Neural progenitor cell (in vitro differentiated cells): Measurements from ENCODE around the gene NCAN. TPM values are rescaled to one million over a fixed set of nuclear protein-coding genes. Genes with fewer than 3 reads are reported as not detected.

Experiments used
- DNase-seq: peaks from one replicate; pipeline ENCODE4 v3.0.0-alpha.2; 2016; ENCODE audit warnings: low spot score
- H2AFZ ChIP-seq: fragments of 200-600 bp; sonication (generic); replicated peaks from 2 replicates; pipeline ENCODE4 v1.6.1; 2016; ENCODE audit warnings: antibody characterized with exemption
- H3F3A ChIP-seq: fragments of 200-600 bp; sonication (generic); 2 replicates; pipeline ENCODE4 v1.6.1; 2016; ENCODE audit warnings: antibody characterized with exemption, low read depth
- H3K27ac ChIP-seq: fragments of 200-600 bp; sonication (generic); 2 replicates; pipeline ENCODE4 v1.5.1; 2016; ENCODE audit warnings: mild to moderate bottlenecking
- H3K27me3 ChIP-seq: fragments of 200-600 bp; sonication (generic); 2 replicates; pipeline ENCODE4 v1.6.1; 2016; ENCODE audit warnings: mild to moderate bottlenecking, moderate library complexity
- H3K36me3 ChIP-seq: fragments of 200-600 bp; sonication (generic); 2 replicates; pipeline ENCODE4 v1.5.1; 2016
- H3K4me1 ChIP-seq: fragments of 200-600 bp; sonication (generic); 2 replicates; pipeline ENCODE4 v1.6.1; 2016; ENCODE audit warnings: mixed run types
- H3K4me2 ChIP-seq: fragments of 200-600 bp; sonication (generic); 2 replicates; pipeline ENCODE4 v1.6.1; 2016
- H3K4me3 ChIP-seq: fragments of 200-600 bp; sonication (generic); 2 replicates; pipeline ENCODE4 v1.5.1; 2016
- H3K79me2 ChIP-seq: fragments of 200-600 bp; sonication (generic); 2 replicates; pipeline ENCODE4 v1.6.1; 2016; ENCODE audit warnings: low read depth
- H3K9ac ChIP-seq: fragments of 200-600 bp; sonication (generic); 2 replicates; pipeline ENCODE4 v1.6.1; 2016
- H3K9me3 ChIP-seq: fragments of 200-600 bp; sonication (generic); 2 replicates; pipeline ENCODE4 v1.5.1; 2016; ENCODE audit warnings: low read depth
- H4K20me1 ChIP-seq: fragments of 200-600 bp; sonication (generic); 2 replicates; pipeline ENCODE4 v1.6.1; 2016; ENCODE audit warnings: low read depth
- H3K27ac Mint-ChIP-seq: 3 replicates; pipeline ENCODE4 v1.8.0; 2021; ENCODE audit warnings: mixed read lengths
- H3K27me3 Mint-ChIP-seq: 2 replicates; pipeline ENCODE4 v1.8.0; 2022; ENCODE audit warnings: low read depth, mild to moderate bottlenecking, inconsistent platforms, moderate library complexity, mixed read lengths; ENCODE audit not compliant: insufficient read depth
- H3K36me3 Mint-ChIP-seq: 3 replicates; pipeline ENCODE4 v1.8.0; 2021; ENCODE audit warnings: mixed read lengths
- H3K4me1 Mint-ChIP-seq: 3 replicates; pipeline ENCODE4 v1.8.0; 2021; ENCODE audit warnings: mixed read lengths
- H3K4me3 Mint-ChIP-seq: 3 replicates; pipeline ENCODE4 v1.8.0; 2021; ENCODE audit warnings: mild to moderate bottlenecking, moderate library complexity, mixed read lengths
- H3K9me3 Mint-ChIP-seq: 3 replicates; pipeline ENCODE4 v1.8.0; 2020; ENCODE audit warnings: mixed read lengths
- CTCF ChIP-seq: fragments of 200-600 bp; sonication (generic); IDR thresholded peaks from 2 replicates; pipeline ENCODE4 v1.5.1; 2017; ENCODE audit warnings: antibody characterized with exemption, mild to moderate bottlenecking
- EZH2phosphoT487 ChIP-seq: fragments of 200-600 bp; sonication (generic); IDR thresholded peaks from 2 replicates; pipeline ENCODE4 v1.6.1; 2017; ENCODE audit warnings: antibody characterized with exemption
- total RNA-seq: library from RNA; depleted of rRNA; stranded (reverse); fragments of >200 nt; gene quantifications from 2 replicates; pipeline ENCODE4 v1.2.3, GENCODE V29; 2015; ENCODE audit warnings: low replicate concordance

NCAN gene
- total RNA-seq, 1 donor from 2014 or later, result 4.8 TPM

- Histone ChIP-seq H2AFZ (no peak overlapping the region), H3K4me1 (peaks cover 4% of the 10 kb centered on the region), H3K9me3 (no peaks in the 10 kb centered on the region), H4K20me1 (peaks cover 4% of the 10 kb centered on the region), H3K79me2 (no peaks in the 10 kb centered on the region), H3K9ac (no peak overlapping the region), H3K4me3 (no peak overlapping the region), H3K36me3 (no peaks in the 10 kb centered on the region), H3F3A (peaks cover 26% of the 10 kb centered on the region), H3K27me3 (peaks cover 70% of the 10 kb centered on the region), H3K4me2 (peak overlapping the region; percentile 41), H3K27ac (no peak overlapping the region)
- peaks cover 2% of the 10 kb centered on the region for H3K36me3 Mint-ChIP-seq
- H3K27ac Mint-ChIP-seq, result peak overlapping the region; percentile 11
- peaks cover 3% of the 10 kb centered on the region for H3K9me3 Mint-ChIP-seq
- no peak for TF ChIP-seq CTCF
- H3K4me1 Mint-ChIP-seq, result peaks cover 23% of the 10 kb centered on the region
- no peak overlapping the region for H3K4me3 Mint-ChIP-seq
- peaks cover 25% of the 10 kb centered on the region for H3K27me3 Mint-ChIP-seq
- no peak for DNase-seq
Observed at GRCh38 chr19:19205416-19206410, 6.0 kb upstream of the NCAN start.

GRCh38 chr19:19206938-19207337, 4.8 kb upstream of the NCAN start:
- Histone ChIP-seq H2AFZ (no peak overlapping the region), H3F3A (peaks cover 26% of the 10 kb centered on the region), H3K4me3 (no peak overlapping the region), H3K9me3 (no peaks in the 10 kb centered on the region), H3K4me2 (no peak overlapping the region), H3K79me2 (no peaks in the 10 kb centered on the region), H3K27ac (no peak overlapping the region), H3K4me1 (peaks cover 4% of the 10 kb centered on the region), H3K9ac (no peak overlapping the region), H3K36me3 (no peaks in the 10 kb centered on the region), H3K27me3 (peaks cover 82% of the 10 kb centered on the region), H4K20me1 (peaks cover 4% of the 10 kb centered on the region)
- peaks cover 23% of the 10 kb centered on the region for H3K4me1 Mint-ChIP-seq
- H3K27ac Mint-ChIP-seq, result no peak overlapping the region
- peak overlapping the region; percentile 20 for H3K4me3 Mint-ChIP-seq
- peaks cover 3% of the 10 kb centered on the region for H3K9me3 Mint-ChIP-seq
- H3K27me3 Mint-ChIP-seq, result peaks cover 32% of the 10 kb centered on the region
- DNase-seq, result no peak
- TF ChIP-seq EZH2phosphoT487, result no peak
- peaks cover 2% of the 10 kb centered on the region for H3K36me3 Mint-ChIP-seq

- no peaks in the 10 kb centered on the region for H3K4me1 ChIP-seq
- H3K27ac ChIP-seq, result no peak overlapping the region
- Mint-ChIP-seq H3K27me3 (peaks cover 37% of the 10 kb centered on the region), H3K27ac (no peak overlapping the region), H3K9me3 (peaks cover 3% of the 10 kb centered on the region), H3K4me3 (peak overlapping the region; percentile 67), H3K4me1 (peaks cover 15% of the 10 kb centered on the region), H3K36me3 (peaks cover 2% of the 10 kb centered on the region)
- no peak for TF ChIP-seq CTCF
- TF ChIP-seq EZH2phosphoT487, result no peak
- no peak overlapping the region for H2AFZ ChIP-seq
- no peak overlapping the region for H3K9ac ChIP-seq
- H3F3A ChIP-seq, result peaks cover 24% of the 10 kb centered on the region
- H3K4me3 ChIP-seq, result no peak overlapping the region
- no peaks in the 10 kb centered on the region for H3K9me3 ChIP-seq
- no peaks in the 10 kb centered on the region for H3K36me3 ChIP-seq
- H3K79me2 ChIP-seq, result no peaks in the 10 kb centered on the region
- peaks cover 92% of the 10 kb centered on the region for H3K27me3 ChIP-seq
- H4K20me1 ChIP-seq, result peaks cover 7% of the 10 kb centered on the region
- no peak for DNase-seq
- peak overlapping the region; percentile 18 for H3K4me2 ChIP-seq
Observed at GRCh38 chr19:19207637-19208572, 3.9 kb upstream of the NCAN start.
